AG09309 (cell line): Measurements from ENCODE around the gene GPBP1L1.

ENCODE experiments used
- DNase-seq: peaks from one replicate; pipeline ENCODE4 v3.0.0-alpha.2; 2010; ENCODE audit warnings: low read depth
- H3K4me3 ChIP-seq: 2 replicates; pipeline ENCODE4 v1.5.1; 2011; ENCODE audit warnings: mild to moderate bottlenecking, low read depth, low read length, moderate library complexity; ENCODE audit not compliant: control insufficient read depth
- TF ChIP-seq, protein P1 (sequence below): IDR thresholded peaks from 2 replicates; pipeline ENCODE4 v1.5.1; 2011; ENCODE audit warnings: mild to moderate bottlenecking, low read depth, low read length, inconsistent platforms; ENCODE audit not compliant: insufficient read depth, control insufficient read depth; ENCODE audit errors: missing control alignments

The GPBP1L1 gene

DNA sequence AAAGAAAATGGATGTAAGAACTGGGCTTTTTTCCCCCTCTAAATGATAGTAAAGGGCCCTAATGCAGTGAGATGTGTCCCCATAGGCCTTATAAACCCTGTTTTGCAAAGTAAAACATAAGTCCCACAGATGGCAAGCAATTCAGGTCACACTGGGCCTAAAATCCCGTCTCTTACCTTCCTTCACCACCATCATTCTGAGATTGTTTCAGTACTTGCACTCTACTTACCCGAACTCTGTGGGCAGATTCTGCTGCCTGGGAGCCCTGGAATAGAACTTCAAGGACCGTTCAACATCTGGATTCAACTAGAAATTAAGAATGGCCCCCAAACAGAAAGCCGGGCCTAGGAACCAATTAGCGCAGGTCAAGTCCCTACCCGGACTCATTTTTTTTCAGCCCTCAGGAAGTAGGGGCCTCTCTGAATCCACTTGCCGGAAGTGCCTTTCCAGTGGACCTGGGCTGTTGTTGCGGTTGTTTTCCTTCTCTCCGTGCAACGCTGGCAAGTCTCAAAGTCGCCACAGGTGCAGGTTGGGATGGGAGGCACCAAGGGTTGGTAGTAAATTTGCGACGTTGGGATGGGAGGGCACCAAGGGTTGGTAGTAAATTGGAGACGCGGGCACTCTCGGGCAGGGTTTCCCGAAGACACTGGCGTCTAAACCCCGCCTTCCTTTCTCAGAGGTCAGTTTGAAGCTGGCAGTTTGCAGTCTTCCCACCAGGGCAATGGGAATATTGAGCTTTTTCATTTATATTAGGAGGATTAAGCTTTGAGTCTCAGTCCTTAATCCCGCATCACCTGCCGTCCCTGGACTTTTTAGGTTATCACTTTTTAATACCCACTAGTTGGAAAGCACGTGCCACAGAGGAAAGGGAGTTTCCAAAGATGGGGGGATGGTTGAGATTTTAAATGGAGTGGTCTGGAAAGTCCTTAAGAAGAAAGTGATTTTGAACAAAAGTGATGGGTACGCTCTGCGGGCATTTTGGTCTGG is 1.7 kb upstream of the GPBP1L1 start, which contains the start of gene TMEM69:
Gene TMEM69, plus strand, starts transcription at position 428 of the 987 bp plus-strand sequence. CDS start 2,888 bp downstream, outside the sequence.
- TF ChIP-seq, protein P1, sequence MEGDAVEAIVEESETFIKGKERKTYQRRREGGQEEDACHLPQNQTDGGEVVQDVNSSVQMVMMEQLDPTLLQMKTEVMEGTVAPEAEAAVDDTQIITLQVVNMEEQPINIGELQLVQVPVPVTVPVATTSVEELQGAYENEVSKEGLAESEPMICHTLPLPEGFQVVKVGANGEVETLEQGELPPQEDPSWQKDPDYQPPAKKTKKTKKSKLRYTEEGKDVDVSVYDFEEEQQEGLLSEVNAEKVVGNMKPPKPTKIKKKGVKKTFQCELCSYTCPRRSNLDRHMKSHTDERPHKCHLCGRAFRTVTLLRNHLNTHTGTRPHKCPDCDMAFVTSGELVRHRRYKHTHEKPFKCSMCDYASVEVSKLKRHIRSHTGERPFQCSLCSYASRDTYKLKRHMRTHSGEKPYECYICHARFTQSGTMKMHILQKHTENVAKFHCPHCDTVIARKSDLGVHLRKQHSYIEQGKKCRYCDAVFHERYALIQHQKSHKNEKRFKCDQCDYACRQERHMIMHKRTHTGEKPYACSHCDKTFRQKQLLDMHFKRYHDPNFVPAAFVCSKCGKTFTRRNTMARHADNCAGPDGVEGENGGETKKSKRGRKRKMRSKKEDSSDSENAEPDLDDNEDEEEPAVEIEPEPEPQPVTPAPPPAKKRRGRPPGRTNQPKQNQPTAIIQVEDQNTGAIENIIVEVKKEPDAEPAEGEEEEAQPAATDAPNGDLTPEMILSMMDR = peak; percentile 22
- H3K4me3 ChIP-seq = peak within 1 kb of the TSS; percentile 82
- peak; percentile 72 for DNase-seq

DNA sequence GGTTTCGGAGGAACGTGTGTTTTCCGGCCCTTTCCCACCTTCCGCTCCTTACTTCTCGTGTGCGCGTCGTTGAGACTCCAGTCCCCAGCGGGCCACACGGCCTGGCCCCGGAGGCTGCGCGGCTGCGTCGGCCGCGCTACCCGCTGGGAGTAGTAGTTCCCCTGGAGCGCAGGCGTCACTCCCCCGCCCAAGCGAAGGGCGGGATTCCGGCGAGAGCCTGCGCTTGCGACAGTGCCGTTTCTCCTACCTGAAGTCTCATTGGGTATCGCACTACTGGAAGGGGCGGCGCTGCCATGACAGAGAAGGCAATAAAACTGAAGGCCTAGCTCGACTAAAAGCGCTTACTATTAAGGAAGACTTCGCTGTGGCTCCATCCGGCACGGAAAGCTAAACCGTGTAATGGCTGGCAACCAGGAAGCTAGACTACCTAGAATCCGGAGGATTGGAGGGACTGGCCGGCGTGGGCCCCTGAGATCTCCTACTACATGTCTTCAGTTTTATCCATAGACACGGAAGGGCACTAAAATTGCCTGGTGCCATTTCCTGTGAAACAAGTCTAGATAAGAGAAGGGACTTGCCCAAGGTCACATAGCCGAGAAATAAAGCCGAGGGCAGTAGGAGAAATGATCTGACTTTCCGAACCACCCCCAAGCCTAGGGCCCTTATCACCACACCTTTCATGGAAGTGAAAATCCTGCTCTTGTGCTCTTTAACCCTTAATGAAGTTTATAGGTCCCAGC is 851 bp upstream of the GPBP1L1 start:
- H3K4me3 ChIP-seq = peak overlapping the region; percentile 99
- DNase-seq = peak; percentile 97
- TF ChIP-seq, protein P1 = no peak

DNA sequence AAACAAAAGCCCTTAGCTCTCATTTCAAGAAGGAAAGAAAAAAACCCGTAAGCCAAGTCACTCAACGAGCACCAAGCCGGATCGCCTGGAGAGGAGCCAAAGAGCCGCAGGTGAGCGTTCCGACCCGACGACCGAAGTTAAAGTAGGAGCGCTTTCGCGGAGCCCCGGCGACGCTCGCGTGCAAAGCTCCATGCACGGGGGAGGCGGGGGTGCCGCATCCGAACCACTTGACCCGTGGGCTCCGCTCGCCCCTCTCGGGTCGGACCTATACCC is 382 bp downstream of the GPBP1L1 start:
- TF ChIP-seq, protein P1 = no peak
- DNase-seq = no peak
- peak overlapping the region; percentile 99 for H3K4me3 ChIP-seq

DNA sequence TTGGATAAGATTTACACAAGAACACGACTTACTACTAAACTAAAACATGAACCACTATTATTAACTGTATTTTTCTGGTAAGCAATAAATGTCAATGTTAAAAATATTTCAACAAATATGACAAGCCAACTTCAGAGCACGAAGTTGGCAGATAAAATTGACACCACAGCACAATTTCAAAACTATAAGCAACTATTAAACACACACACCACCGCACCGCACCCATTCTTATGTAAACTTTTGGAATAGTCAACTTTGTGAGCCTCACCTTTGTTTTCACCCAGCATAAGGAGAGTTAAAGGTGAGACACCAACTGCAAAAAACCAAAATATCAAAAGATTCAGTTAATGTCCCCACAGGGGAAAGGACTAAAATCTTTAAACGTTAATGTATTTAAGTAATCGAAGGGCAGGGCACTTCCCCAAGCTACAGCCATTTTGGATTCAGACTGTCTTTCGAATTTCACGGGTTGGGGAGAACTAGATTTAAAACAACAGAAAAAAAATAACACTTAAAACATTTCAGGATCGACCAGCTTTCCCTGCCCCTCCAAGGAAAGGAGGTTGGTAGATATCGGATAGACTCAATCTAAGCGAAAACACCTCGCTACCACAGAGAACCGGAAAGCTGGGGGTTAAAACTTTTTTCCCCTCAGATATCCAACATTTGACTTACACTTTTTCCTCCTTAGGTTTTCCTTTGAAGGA is 872 bp downstream of the GPBP1L1 start:
- H3K4me3 ChIP-seq = peak overlapping the region; percentile 99
- TF ChIP-seq, protein P1 = no peak
- DNase-seq = no peak

DNA sequence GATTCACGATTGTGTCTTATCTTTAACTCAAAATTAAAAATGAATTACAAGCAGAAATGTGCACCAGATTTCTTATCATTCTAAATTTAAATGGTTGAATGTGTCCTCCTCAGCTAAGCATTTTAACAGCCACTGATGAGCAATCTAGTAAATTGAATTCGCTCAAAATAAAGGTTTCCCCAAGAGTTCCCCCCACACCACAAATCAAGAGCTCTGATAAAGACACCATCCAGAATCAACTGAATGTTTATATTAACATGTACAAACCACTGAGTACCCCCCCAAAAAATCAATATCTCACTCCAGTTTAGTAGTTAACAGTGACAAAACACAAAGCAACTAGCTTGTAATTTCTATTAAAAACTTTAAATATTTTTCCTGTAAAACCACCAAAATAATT is 1.9 kb downstream of the GPBP1L1 start:
- TF ChIP-seq, protein P1 = no peak
- no peak for DNase-seq
- peak overlapping the region; percentile 99 for H3K4me3 ChIP-seq

DNA sequence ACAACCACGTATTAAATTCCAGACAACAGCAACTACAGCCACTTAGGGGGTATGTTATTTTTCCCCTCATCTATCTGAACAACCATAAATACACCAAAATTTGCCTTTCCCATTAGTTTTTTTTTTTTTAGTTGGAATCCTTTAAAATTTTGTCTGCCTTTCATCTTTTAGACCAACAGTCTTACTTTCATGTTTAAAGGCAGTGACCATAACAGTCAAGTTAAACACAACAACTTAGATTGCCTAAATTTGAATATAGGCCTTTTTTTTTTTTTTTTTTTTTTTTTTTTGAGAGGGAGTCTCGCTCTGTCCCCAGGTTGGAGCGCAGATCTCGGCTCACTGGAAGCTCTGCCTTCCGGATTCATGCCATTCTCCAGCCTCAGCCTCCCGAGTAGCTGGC is 3.4 kb downstream of the GPBP1L1 start:
- H3K4me3 ChIP-seq = no peak overlapping the region
- no peak for DNase-seq
- TF ChIP-seq, protein P1 = no peak
